ENCODE measurements around the gene PCED1B.

The PCED1B gene

DNA sequence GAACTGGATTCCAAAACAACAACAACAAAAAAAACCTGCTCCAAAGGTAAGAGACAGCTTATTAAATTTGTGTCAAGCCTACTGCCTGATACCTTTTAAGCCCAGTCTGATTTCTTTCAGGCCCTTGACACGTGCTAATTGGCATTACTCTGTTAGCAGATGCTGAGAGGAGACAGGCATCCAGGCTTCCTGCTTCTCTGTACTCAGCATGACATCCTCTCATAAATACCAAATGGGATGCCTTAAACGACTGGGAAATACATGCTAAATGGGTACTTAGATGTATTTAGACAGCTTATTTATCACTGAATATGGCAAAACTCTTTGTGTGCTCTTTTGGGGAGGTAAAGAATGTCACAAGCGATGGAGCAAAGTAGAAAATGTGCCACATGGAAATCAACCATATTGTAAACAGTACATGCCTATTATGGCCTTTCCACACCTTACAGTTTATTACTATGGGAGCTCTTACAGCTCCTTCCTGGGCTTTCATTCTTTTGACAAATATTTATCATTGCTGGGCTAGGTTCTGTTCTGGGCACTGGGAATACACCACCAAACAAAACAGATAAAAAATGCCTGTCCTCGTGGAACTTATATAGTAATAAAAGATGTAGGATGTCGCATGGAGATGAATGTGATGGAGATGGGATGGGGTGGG, 11.5 kb upstream of the PCED1B start:
- DNase-seq: no peak

DNA sequence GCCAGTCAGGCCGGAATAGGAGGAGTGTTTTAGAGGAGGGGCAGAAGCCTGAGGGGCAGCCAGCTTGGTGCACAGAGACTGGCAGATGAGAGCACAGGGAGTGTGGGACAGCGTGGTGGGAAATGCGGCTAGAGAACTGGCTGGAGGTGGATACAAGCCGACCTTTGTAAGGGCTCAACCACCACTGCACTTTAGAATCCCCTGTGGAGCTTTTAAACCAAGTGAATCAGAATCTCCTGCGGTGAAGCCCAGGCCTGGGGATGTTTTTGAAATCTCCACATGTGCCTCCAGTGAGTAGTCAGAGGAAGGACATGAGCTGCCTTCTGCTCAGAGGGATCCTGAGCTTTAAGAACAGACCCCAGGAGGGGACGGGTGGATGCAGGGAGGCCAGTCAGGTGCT, 10.9 kb upstream of the PCED1B start:
- DNase-seq: no peak

DNA sequence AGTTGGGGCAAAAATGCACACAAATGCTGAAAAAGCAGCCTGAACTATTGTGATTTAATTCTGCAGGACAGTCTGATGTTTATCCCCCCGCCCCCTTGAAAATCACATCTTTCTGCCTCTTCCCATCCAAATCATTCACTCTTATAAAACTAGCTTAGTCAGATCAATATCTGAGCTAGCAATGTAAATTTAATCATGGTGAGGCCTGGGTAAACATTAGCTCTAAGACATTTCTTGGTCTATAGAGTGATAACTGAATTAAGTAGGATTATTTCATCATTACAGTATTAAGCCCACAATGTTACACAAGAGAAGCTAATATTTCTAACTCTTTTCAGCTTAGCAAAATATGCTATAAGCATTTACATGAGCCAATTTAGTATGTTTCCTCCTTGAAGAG, 9.1 kb upstream of the PCED1B start:
- no peak for DNase-seq

DNA sequence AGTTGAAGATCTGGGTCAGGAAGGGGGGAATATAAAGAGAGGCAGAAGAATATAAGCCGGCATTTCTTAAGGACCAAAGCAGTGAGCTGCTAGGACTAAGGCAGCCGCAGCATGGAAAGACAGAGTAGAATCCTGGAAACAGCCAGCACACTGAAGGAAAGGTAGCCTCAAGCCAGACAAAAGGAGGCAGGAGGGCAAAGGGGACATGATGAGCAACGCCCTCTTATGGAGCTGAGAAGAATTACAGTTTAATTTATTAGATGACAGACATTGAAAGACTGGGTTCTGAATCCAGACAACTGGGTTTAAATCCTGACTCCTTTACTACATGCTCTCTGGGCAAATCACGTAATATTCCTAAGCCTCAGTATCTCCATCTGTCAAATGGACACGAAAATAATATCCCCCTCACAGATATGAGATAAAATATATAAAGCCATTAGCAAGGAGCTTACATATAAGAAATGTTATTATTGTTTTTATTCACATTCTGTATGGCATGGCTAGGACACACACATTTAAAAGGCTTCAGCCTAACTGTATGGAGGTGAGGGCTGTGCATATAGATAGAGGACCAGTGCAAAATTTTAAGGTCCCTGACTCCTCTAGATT, 8.1 kb upstream of the PCED1B start:
- DNase-seq: peak; percentile 18 to 49

DNA sequence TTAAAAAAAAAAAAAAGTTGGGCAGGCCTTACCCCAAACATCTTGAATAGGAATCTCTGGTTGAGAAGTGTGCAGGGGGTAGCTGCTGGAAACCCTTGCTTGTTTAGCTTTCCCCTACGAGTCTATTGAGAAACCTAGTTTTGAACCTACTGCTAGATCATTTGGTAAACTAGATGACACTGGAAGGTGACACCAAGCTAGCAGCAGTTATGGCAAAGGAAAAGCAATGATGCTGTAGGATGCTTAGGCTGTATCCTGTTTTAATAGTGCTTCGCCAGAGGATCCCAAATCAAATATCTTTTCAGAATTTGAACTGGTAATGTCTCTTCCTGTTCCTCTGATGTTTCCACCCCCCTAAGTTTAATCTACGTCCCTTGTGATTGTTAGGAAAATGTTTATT, 5.5 kb upstream of the PCED1B start:
- DNase-seq: no peak

DNA sequence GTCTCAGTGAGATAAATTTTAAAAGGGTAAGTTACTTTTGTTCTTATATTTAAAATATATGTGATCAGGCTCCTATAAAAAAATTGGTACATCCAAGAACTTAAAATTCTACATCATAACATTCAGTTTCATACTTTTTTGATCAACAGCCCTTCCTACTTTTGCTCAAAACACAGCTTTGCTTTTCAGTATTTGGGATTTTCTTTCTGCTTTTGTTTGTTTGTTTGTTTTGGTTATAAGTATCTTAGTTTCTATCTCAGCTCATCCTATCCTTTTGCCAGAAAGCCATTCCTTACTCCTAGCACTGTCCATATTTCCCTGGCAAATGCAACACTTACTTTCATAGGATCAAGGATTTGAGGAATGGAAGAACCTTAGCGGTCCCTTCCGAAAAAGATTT, 4.7 kb upstream of the PCED1B start:
- no peak for DNase-seq

DNA sequence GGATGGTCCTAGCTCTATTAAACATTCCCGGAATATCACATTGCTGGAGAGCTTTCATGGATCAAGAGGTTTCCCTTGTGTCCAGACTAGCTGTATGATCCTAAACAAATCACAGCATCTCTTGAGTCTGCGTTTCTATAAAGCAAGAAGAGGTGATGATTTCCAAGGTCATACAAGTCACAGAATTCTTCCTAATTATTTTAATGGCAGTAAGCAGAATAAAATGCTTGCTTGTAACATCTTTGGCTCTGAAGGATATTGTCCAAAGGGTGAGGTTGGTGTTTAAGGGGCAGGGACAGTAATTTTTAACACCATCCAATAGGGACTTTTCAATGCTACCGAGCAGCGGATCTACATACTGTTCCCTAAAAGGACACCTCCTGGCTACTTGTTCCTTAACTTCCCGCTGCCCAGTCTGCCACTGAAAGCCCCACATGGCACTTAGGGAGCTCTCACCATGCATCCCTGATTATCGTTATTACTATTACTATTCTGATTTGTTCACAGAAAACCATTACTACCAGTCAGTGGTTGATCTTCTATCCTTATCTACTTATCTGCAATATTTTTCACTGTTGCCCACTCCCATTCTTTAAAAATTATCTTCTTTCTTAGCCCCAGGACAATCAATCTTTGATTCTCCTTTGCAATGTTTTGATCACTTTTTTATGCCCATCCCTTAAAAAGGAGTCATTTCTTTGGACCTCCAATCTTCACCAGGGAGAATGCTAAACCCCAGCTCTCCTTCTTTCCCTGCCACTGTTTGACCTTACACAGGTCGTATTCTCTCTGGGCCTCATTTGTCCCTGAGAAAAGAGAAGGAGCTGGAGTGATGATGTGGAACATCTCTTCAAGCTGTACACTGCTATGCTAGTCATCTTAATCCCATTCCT, 4.0 kb upstream of the PCED1B start:
- DNase-seq: no peak

DNA sequence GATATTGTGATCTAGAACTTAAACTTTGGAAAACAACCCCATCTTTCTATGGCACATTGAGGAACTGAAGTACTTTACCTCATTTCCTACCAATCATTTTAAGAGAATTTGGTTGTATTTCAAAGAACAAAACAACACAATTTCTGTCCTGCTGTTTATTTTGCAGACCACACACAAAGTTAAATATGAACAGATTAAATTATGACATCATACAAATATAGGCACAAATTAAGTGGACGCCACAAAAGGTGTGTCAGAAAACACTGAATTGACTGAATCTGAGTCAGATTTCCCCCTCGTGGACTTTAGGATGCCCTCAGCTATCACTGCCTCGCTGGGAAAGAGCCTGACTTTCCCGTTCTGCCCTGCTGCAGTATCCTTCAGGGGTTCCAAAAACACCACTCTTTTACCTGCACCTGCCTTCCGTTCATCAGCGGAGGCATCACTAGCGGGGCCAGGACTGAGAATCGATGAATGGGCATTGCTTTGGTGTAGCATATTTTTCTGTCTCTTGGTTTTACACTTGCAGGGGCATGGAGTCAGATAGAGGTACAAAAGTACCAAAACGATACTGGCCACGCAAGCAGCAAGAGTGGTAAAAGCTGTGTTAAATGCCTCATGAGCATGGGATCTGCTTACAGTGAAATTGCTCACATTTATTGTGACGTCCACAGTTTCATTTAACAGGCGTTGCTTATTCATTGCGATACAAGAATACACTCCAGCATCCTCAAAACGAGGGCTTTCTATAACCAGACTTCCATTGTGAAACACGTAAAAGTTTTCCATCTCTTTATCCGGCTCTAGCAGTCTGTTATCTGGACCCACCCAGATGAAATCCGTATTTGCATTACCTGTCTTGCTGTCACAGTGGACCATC, 2.0 kb upstream of the PCED1B start:
- DNase-seq: no peak

DNA sequence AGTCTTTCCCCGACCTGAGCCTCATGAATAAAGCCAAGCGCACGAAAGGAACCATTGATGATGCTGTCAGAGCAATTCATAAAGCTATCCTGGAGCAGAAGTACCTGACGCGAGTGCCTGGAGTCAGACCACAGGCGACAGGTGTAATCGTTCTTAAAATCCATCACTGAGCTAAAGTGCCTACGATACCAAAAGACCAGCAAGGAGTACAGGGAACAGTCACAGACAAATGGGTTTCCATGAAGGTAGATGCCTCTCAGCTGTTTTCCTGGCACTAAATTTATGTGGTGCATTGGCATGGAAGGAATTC, 1.4 kb upstream of the PCED1B start:
- no peak for DNase-seq

DNA sequence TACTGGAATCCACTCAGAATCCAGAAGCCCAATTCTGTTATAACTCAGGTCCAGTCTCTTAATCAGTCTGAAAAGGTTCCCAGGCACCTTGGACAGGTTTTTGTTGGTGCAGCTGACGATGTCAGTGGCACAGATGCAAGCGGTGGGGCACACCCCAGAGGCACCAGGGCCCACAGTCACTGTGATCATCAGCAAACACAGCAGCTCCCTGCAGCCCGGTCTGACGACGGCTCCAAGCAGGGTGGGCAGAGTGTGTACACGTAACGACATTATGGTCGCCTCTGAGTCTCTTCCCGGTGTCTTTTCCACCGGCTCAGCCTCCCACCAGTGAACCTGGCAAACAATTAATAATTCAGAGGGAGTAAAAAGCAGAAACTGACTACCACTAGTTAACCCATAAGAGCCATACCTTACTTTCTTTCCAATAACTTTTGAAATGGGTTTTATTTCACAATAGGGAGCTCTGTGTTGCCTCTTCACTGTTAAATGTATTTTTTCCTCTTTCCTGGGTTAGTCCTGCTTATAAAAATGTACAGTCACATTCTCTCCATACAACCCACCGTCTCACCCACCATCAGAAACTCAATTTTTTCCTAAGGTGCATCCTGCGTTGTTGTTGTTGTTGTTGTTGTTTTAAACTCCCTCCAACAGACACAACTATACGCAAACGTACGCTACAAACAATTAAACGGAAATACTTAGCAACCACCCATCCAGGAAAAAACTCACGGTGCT, 521 bp upstream of the PCED1B start:
- no peak for DNase-seq

DNA sequence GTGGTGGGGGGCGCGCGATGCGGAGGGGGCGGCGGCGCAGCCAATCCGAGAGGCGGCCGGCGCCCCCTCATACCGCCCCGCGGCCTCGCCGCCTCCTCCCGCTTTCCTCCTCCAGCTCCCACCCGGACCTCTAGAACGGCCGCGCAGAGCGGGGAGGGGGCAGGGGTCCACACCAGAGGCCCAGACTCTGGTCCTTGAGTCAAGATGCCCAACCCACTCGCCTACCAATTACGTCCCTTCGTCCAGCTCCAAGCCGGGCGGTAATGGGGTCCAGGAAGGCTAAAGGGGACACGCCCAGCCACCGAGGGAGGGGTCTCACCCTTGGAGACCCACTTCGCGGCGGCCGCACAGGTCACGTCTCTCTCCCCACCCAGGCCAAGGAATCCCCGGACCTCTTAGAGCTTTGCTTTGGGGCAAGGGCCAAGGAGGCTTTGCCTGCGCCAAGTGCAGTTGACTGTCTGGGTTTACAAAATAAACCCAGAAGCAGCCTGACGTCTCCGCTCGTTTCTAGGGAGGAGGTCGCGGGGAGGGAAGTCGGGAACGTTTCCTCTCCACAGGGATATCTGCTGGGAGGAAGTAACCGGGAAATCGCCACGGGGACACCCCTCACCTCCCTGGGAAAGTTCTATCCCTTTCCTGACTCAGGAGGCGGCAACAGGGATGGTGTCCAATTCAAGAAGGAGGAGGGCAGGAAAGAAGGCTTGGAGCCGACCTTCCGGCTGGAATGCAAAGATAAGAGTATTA, 732 bp downstream of the PCED1B start:
- DNase-seq: no peak

DNA sequence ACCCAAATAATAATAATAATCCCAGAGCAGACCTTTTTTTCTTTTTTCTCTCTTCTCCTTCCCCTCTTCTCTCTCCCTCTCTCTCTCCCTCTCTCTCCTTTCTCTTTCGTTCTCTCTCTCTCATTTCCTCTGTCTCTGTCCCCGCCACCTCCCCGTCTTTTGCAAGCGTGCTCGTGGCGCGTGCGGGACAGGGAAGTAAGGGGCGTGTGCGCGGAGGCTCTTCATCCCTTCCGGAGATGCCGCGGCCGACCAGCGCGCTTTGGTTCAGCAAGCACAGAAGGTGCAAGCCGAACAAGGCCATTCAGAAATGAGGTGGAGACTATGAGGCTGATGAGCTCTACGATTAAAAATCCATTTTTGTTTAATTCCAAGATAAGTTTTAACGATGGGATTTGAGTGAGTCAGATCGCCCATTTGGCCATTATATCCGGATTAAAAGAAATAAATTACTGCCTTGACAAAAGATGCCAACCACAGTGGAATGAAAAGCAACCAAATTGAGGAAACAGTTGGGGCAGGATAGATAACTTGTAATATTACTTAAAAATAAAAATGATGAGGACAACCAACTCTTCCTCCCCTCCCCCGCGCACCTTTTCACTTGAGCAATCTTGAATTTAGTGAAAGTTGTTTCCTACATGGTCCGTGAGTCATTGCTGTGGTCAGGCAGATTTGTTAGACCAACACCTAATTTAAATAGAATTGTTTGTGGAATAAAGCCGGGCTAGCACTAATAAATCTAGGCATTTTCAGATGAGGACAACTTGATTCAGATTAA, 1.5 kb downstream of the PCED1B start:
- DNase-seq: peak; percentile 22 to 25

DNA sequence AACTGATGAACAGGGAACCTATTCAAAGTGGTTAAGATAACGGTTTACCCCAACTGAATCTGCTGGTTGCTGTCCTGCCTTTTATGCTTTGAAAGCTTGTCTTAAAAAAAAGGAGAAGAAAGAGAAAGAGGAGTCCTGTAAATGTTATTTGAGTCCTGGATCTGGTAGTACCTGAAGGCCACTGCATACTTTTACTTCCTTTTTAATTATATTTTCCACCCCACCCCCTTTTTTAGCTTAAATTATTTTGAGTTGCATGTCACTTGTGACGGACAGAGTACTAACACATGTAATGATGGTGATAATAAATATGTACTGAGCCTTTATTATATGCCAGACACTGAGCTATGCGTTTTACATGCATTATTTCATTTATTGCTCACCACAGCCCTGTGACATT, 2.9 kb downstream of the PCED1B start:
- no peak for DNase-seq

DNA sequence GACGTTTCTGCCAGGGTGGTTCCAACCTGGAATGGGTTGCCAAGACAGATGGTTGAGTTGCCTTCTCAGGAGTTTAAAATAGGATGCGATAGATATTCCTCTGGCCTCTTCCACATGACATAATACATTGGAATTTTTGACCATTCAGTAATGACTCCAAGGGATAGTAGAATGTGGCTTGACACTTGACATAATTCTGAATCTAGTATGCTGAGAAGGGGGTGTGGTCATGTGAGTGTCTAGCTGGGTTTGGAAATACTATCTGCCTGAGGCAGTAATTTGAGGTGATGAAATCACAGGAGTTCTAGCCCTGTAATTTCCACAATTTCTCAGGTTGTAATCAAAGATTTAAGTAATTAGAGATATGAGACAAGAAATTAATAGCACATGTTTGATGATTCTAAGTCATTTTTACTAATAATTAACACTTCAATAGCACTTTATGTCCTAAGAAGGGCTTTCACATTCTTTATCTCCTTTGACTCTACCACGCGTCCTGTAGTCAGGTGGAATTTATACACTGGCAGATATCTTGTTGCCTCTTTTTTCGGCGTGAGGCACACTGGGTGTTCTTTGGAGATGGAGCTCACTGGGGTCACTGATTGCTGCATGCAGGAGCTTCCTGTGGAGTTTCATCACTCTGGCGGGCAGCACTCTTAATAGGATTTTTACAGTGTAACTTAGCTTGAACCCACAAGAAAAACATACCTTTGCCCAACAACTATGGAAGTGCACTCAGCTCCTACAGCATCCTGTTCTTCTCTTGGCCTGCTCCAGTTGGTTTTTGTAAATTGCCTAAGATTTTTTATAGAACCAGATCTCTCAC, 3.6 kb downstream of the PCED1B start:
- DNase-seq: peak; percentile 63 to 67

DNA sequence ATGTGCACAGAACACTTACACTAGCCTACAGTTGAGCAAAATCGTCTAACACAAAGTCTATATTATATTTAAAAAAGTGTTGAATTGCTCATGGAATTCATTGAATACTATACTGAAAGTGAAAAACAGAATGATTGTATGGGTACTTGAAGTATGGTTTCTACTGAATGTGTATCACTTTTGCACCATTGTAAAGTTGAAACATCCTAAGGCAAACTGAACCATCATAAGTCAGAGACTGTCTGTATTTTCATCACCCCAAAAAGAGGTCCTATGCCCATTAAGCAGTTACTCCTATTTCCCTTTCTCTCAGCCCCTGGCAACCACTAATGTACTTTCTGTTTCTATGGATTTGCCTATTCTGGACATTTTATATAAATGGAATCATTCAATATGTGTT, 4.8 kb downstream of the PCED1B start:
- DNase-seq: no peak

DNA sequence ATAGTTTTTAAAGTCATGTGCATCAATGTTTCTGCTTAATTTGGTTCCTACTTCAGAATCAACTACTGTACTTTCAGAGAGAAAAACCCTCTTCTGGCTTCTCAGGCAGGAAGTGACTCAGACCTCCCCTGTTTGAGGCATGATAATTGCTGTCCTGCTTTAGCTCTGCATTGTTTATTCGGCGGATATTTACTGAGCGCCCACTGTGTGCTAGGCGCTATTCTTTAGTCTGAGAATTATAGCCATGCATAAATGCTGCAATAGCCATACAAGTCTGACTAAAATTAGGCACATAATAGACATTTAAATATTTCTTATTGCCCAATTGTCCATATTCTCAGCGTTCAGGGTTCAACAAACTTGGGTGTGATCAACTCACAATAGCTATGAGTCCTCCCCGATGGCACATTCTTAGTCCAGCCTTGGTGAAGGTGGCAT, 6.4 kb downstream of the PCED1B start:
- DNase-seq: peak; percentile 45 to 59

DNA sequence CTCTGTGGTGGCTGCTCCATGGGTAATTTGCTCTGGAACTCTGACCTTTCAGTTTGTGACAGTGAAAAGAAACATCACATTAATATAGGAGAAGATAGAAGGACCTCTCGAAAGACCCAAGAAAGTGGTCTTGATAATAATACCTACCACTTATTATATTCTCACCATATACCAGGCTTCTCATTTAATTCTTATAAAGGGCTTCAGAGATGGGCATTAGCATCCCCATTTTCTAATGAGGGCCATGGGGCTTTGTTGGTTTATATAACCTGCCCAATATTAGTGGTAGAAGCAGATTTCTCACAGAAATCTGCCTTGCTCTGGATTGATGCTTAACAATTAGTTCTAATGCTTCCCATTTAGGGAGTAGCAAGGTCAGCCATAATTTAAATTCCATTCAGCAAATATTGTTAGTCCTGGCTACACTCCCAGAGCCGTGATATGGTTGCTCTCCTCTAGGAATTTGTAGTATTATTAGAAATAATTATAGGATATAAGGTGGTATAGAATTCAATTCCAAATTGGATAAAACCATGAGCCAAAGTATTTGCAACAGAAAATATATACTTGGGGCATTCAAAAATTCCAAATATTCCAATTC, 7.8 kb downstream of the PCED1B start:
- no peak for DNase-seq

DNA sequence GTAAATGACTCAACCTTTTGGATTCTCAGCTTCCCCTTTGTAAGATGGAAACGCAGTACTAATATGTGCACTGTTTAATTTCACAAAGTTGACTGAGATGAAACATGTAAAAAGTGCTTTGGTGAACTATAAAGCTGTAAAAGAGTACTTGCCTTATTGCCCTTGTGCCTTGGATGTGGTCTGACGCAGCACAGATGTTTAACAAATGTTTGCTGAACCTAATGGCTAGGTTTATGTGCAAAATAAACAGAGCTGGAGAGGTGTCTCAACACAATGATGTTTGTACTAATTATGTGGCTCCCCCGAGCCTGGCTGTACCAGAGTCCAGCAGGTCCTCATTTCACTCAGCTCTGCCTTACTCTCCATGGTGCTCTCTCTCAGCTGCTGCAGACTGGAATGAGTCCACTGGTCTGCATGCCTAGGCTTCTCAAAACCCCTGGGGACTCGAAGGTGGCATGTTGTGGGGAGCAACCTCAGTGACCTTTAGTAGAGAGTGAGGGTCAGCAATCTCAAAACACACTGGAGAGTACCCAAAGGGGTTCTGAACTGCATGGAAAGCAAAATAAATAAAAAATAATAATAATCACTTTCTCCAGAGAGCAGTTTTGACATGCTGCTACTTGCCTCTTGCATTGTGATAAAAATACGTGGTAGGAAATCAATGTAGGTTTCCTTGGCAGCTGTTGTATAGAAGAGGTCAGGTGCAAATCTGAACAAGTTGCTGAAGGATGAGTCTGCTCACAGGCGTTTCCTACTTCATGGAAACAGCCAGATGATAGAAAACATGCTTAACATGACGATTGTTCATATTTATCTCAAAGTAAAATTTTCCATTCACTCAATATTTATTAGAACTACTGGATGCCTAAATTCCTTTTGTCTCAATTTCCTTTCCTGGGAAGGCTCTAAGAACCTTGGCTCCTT, 8.9 kb downstream of the PCED1B start:
- DNase-seq: no peak

Measured in AML-193 (cell line).